ENCODE data around the gene ZNF768. TPM values are rescaled to one million over a fixed set of nuclear protein-coding genes. Genes with fewer than 3 reads are reported as not detected.

The ZNF768 gene
- total and polyA plus RNA-seq, 2 of the 13 experiments (the other 11 are each of a cell fraction or from before 2014, with no cell fraction given), result 26.7 to 34.4 TPM

DNA sequence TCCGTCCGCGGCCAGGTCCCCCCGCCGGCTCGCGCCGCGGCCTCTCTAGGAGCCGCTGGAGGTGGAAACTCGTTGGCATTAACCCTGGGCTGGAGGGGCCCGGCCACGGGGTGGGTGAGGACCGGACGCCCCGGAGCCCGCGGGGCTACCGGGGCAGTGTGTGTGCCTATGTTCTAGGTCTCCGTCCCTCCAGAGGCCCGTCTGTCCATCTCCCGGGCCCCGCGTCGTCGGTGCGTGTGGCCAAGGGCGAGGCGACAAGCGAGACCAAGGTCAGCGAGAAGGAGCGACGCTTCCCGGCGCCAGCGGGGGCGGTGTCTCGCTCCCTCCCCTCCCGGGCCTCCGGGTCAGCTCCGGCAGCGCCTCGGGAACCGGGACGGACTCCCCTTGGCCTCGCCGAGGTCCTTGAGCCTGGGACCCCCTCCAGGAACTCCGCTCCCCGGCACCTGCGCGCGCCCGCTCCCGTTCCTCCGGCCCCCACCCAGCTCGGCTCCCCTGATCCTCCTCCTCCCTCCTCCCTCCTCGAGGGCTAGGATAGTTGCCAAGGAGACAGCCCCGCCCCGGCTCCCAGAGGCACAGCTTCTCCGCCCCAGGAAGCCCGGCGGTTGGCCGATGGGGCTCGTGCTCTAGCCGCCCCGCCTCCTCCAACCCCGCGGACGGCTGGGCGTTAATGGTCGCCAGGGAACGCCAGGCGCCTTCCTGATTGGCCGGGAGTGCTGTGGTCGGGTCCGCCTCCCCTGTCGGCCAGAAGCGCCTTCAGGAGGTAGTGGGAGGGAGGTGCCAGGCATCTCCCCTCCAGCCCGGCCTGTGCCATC is 663 bp upstream of the ZNF768 start (continued):
- TF ChIP-seq ZNF580 (CRISPR knock-in tag; IDR thresholded peaks at IDR 0.05; ENCODE audit: borderline replicate concordance, low read depth) (no peak; the same call in 1 of the 2 replicates), SMAD3 (CRISPR knock-in tag; IDR thresholded peaks at IDR 0.05) (peak; percentile 66), ZFP37 (CRISPR knock-in tag; IDR thresholded peaks at IDR 0.05; ENCODE audit: borderline replicate concordance) (no peak), KDM5A (IDR thresholded peaks at IDR 0.05; ENCODE audit: borderline replicate concordance, low read length) (peak; percentile 88; the same call in 1 of the 2 replicates), ZNF224 (CRISPR knock-in tag; IDR thresholded peaks at IDR 0.05) (peak; percentile 71; the same call in 1 of the 2 replicates), ZNF772 (CRISPR knock-in tag; IDR thresholded peaks at IDR 0.05) (peak; percentile 80; the same call in 1 of the 2 replicates), SALL1 (CRISPR knock-in tag; IDR thresholded peaks at IDR 0.05) (peak; percentile 59), DNMT3B (CRISPR knock-in tag; conservative IDR thresholded peaks at IDR 0.05) (no peak; the same call in 1 of the 2 replicates), SYNCRIP (IDR thresholded peaks at IDR 0.05; ENCODE audit: insufficient read depth, low read depth, low read length) (no peak), NCOA2 (CRISPR knock-in tag; IDR thresholded peaks at IDR 0.05) (no peak), POGK (CRISPR knock-in tag; conservative IDR thresholded peaks at IDR 0.05) (peak; percentile 67), NFYC (CRISPR knock-in tag; IDR thresholded peaks at IDR 0.05) (peak; percentile 81), ZNF567 (CRISPR knock-in tag; IDR thresholded peaks at IDR 0.05; ENCODE audit: borderline replicate concordance) (0 out of 2 replicates have a peak, but pooled peaks have one; percentile 45), KMT2A (CRISPR knock-in tag; IDR thresholded peaks at IDR 0.05) (no peak), ZBTB14 (CRISPR knock-in tag; IDR thresholded peaks at IDR 0.05) (0 out of 2 replicates have a peak, but pooled peaks have one; percentile 40), TIGD3 (CRISPR knock-in tag; IDR thresholded peaks at IDR 0.05; ENCODE audit: borderline replicate concordance) (0 out of 2 replicates have a peak, but pooled peaks have one; percentile 82), ZNF430 (CRISPR knock-in tag; IDR thresholded peaks at IDR 0.05) (0 out of 2 replicates have a peak, but pooled peaks have one; percentile 52)
- TF ChIP-seq, protein P1, sequence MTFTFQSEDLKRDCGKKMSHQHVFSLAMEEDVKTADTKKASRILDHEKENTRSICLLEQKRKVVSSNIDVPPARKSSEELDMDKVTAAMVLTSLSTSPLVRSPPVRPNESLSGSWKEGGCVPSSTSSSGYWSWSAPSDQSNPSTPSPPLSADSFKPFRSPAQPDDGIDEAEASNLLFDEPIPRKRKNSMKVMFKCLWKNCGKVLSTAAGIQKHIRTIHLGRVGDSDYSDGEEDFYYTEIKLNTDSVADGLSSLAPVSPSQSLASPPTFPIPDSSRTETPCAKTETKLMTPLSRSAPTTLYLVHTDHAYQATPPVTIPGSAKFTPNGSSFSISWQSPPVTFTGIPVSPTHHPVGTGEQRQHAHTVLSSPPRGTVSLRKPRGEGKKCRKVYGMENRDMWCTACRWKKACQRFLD (CRISPR knock-in tag; IDR thresholded peaks at IDR 0.05; ENCODE audit: borderline replicate concordance), result peak; percentile 81; the same call in 1 of the 2 replicates
- TF ChIP-seq, protein P2, sequence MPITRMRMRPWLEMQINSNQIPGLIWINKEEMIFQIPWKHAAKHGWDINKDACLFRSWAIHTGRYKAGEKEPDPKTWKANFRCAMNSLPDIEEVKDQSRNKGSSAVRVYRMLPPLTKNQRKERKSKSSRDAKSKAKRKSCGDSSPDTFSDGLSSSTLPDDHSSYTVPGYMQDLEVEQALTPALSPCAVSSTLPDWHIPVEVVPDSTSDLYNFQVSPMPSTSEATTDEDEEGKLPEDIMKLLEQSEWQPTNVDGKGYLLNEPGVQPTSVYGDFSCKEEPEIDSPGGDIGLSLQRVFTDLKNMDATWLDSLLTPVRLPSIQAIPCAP (CRISPR knock-in tag; IDR thresholded peaks at IDR 0.05; ENCODE audit: low read depth), result no peak
- TF ChIP-seq, protein P3, sequence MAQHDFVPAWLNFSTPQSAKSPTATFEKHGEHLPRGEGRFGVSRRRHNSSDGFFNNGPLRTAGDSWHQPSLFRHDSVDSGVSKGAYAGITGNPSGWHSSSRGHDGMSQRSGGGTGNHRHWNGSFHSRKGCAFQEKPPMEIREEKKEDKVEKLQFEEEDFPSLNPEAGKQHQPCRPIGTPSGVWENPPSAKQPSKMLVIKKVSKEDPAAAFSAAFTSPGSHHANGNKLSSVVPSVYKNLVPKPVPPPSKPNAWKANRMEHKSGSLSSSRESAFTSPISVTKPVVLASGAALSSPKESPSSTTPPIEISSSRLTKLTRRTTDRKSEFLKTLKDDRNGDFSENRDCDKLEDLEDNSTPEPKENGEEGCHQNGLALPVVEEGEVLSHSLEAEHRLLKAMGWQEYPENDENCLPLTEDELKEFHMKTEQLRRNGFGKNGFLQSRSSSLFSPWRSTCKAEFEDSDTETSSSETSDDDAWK (CRISPR knock-in tag; IDR thresholded peaks at IDR 0.05), result no peak

Measured in HepG2 (cell line).